HG03103 (cell line): ENCODE data around the gene RND1.
"Not testable (repeated sequence)": the region's sequence is repeated elsewhere in the genome, so short reads cannot be mapped to it uniquely, and the experiment has no call there.

Experiments used
- ATAC-seq: cut with Tn5 transposase; IDR thresholded peaks from one replicate; pipeline ENCODE4 v1.9.1; 2021; ENCODE audit warnings: low read depth; ENCODE audit not compliant: unreplicated experiment

The RND1 gene

GRCh38 chr12:48865281-48866051 lies at the start of gene RND1:
Gene RND1 (minus strand): TSS chr12:48865870. CDS start chr12:48865767, 103 bp downstream.
- ATAC-seq = peak; percentile 67

GRCh38 chr12:48910196-48910595 lies 44.5 kb upstream of the RND1 start:
- ATAC-seq = no peak

GRCh38 chr12:48909698-48910097 lies 44.0 kb upstream of the RND1 start:
- not testable (repeated sequence) for ATAC-seq

- ATAC-seq = no peak
Observed at GRCh38 chr12:48907245-48907644, 41.6 kb upstream of the RND1 start.

GRCh38 chr12:48903982-48904411 lies 38.3 kb upstream of the RND1 start:
- no peak for ATAC-seq

- no peak for ATAC-seq
Observed at GRCh38 chr12:48903363-48903981, 37.8 kb upstream of the RND1 start.

- peak; percentile 54 for ATAC-seq
Observed at GRCh38 chr12:48901278-48901677, 35.6 kb upstream of the RND1 start.

- ATAC-seq = no peak
Observed at GRCh38 chr12:48899651-48900050, 34.0 kb upstream of the RND1 start.

GRCh38 chr12:48894271-48894670 lies 28.6 kb upstream of the RND1 start:
- no peak for ATAC-seq

GRCh38 chr12:48890657-48891418 lies 25.2 kb upstream of the RND1 start:
- no peak for ATAC-seq

GRCh38 chr12:48889679-48890078 lies 24.0 kb upstream of the RND1 start:
- no peak for ATAC-seq

- ATAC-seq = no peak
Observed at GRCh38 chr12:48883305-48884161, 17.9 kb upstream of the RND1 start.

GRCh38 chr12:48882972-48883304 lies 17.3 kb upstream of the RND1 start:
- no peak for ATAC-seq

- no peak for ATAC-seq
Observed at GRCh38 chr12:48882315-48882687, 16.6 kb upstream of the RND1 start.

- ATAC-seq = no peak
Observed at GRCh38 chr12:48881686-48882314, 16.1 kb upstream of the RND1 start.

GRCh38 chr12:48880647-48881046 lies 15.0 kb upstream of the RND1 start:
- ATAC-seq = no peak

GRCh38 chr12:48878548-48878947 lies 12.9 kb upstream of the RND1 start:
- ATAC-seq = no peak

GRCh38 chr12:48875944-48876515 lies 10.4 kb upstream of the RND1 start:
- ATAC-seq = no peak

GRCh38 chr12:48873534-48873933 lies 7.9 kb upstream of the RND1 start:
- not testable (repeated sequence) for ATAC-seq

GRCh38 chr12:48873096-48873495 lies 7.4 kb upstream of the RND1 start:
- no peak for ATAC-seq
